IMR-90 (cell line): ENCODE results near the gene MTERF2.

Source experiments
- CEBPB ChIP-seq: IDR thresholded peaks from 2 replicates; pipeline ENCODE4 v1.6.1; 2012; ENCODE audit warnings: low read depth, low read length, improper control_type of control experiment
- CTCF ChIP-seq: conservative IDR thresholded peaks from 2 replicates; pipeline ENCODE4 v1.5.1; 2012; ENCODE audit warnings: mild to moderate bottlenecking, low read depth, low read length, improper control_type of control experiment
- ELK1 ChIP-seq: fragments of 150-350 bp; IDR thresholded peaks from 2 replicates; pipeline ENCODE4 v1.6.1; 2016; ENCODE audit warnings: low read depth, mild to moderate bottlenecking, low read length, moderate library complexity, borderline replicate concordance
- POLR2A ChIP-seq: IDR thresholded peaks from 2 replicates; pipeline ENCODE4 v1.6.1; 2012; ENCODE audit warnings: mild to moderate bottlenecking, low read depth, low read length
- RFX5 ChIP-seq: IDR thresholded peaks from 2 replicates; pipeline ENCODE4 v1.8.0; 2012; ENCODE audit warnings: low read depth, mild to moderate bottlenecking, low read length, moderate library complexity
- USF2 ChIP-seq: fragments of 150-350 bp; IDR thresholded peaks from 2 replicates; pipeline ENCODE4 v1.6.1; 2017; ENCODE audit warnings: mild to moderate bottlenecking, antibody characterized with exemption, low read length, low read depth

GRCh38 chr12:106964526-106964925 lies 22.4 kb downstream of the MTERF2 start:
- no peak for TF ChIP-seq USF2
- no peak for TF ChIP-seq RFX5
- TF ChIP-seq CEBPB = no peak
- no peak for TF ChIP-seq CTCF
- TF ChIP-seq POLR2A = no peak
- TF ChIP-seq ELK1 = no peak
